HEK293T (cell line): ENCODE data around the gene MMGT1.

ENCODE experiments used
- ARNT ChIP-seq: fragments of 450-650 bp; IDR thresholded peaks from 2 replicates; pipeline ENCODE4 v1.6.1; 2017; ENCODE audit warnings: mild to moderate bottlenecking
- BHLHE40 ChIP-seq: fragments of 450-650 bp; IDR thresholded peaks from 2 replicates; pipeline ENCODE4 v1.6.1; 2016; ENCODE audit warnings: mild to moderate bottlenecking, moderate library complexity, borderline replicate concordance
- CTBP1 ChIP-seq: fragments of 450-650 bp; IDR thresholded peaks from 2 replicates; pipeline ENCODE4 v1.6.1; 2016; ENCODE audit warnings: borderline replicate concordance
- FOXA1 ChIP-seq: fragments of 450-650 bp; IDR thresholded peaks from 2 replicates; pipeline ENCODE4 v1.6.1; 2016; ENCODE audit warnings: mild to moderate bottlenecking
- LEF1 ChIP-seq: fragments of 450-650 bp; IDR thresholded peaks from 2 replicates; pipeline ENCODE4 v1.6.1; 2017; ENCODE audit warnings: mild to moderate bottlenecking, borderline replicate concordance
- PKNOX1 ChIP-seq: fragments of 450-650 bp; IDR thresholded peaks from 2 replicates; pipeline ENCODE4 v1.6.1; 2016
- SP1 ChIP-seq: fragments of 450-650 bp; IDR thresholded peaks from 2 replicates; pipeline ENCODE4 v1.6.1; 2017
- ZNF384 ChIP-seq: fragments of 450-650 bp; IDR thresholded peaks from 2 replicates; pipeline ENCODE4 v1.6.1; 2016

GRCh38 chrX:135985157-135985972 lies 11.6 kb upstream of the MMGT1 start, which contains the start of gene SLC9A6:
- TF ChIP-seq CTBP1 (no peak), ARNT (no peak), PKNOX1 (peak; percentile 92), BHLHE40 (no peak), ZNF384 (no peak), SP1 (no peak), LEF1 (0 out of 2 replicates have a peak, but pooled peaks have one; percentile 20), FOXA1 (no peak)
